ENCODE results near the gene TRIM61. TPM values are rescaled to one million over a fixed set of nuclear protein-coding genes. Genes with fewer than 3 reads are reported as not detected.
"Not testable (repeated sequence)": the region's sequence is repeated elsewhere in the genome, so short reads cannot be mapped to it uniquely, and the experiment has no call there.

TRIM61 gene
- total RNA-seq, 1 experiment from 2014 or later = 0.45 TPM

DNA sequence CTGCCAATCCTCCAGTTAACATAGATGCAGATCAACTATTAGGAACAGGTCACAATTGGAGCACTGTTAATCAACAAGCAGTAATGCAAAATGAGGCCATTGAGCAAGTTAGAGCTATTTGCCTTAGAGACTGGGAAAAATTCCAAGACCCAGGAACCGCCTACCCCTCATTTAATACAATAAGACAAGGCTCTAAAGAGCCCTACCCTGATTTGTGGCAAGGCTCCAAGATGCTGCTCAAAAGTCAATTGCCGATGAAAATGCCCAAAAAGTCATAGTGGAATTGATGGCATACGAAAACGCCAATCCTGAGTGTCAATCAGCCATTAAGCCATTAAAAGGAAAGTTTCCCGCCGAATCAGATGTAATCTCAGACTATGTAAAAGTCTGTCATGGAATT is 20.5 kb upstream of the TRIM61 start:
- DNase-seq = no peak
- TF ChIP-seq, protein P1, sequence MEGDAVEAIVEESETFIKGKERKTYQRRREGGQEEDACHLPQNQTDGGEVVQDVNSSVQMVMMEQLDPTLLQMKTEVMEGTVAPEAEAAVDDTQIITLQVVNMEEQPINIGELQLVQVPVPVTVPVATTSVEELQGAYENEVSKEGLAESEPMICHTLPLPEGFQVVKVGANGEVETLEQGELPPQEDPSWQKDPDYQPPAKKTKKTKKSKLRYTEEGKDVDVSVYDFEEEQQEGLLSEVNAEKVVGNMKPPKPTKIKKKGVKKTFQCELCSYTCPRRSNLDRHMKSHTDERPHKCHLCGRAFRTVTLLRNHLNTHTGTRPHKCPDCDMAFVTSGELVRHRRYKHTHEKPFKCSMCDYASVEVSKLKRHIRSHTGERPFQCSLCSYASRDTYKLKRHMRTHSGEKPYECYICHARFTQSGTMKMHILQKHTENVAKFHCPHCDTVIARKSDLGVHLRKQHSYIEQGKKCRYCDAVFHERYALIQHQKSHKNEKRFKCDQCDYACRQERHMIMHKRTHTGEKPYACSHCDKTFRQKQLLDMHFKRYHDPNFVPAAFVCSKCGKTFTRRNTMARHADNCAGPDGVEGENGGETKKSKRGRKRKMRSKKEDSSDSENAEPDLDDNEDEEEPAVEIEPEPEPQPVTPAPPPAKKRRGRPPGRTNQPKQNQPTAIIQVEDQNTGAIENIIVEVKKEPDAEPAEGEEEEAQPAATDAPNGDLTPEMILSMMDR (IDR thresholded peaks at IDR 0.05; ENCODE audit: unreplicated experiment) = no peak
- H3K27ac Mint-ChIP-seq (ENCODE audit: unreplicated experiment) = no peak overlapping the region
- intact Hi-C loops (cut with micrococcal nuclease; ENCODE audit: unreplicated experiment) = loop anchor here (1.0 to 10.0 kb wide), 2 partner anchors 113 to 218 kb away; no protein-coding TSS in a partner anchor
- no TSS peak for BruUV-seq (replicated peaks)
- H3K36me3 Mint-ChIP-seq (ENCODE audit: insufficient read depth, unreplicated experiment) = no peaks in the 10 kb centered on the region
- H3K27me3 Mint-ChIP-seq (ENCODE audit: unreplicated experiment) = no peaks in the 10 kb centered on the region
- H3K4me3 Mint-ChIP-seq (ENCODE audit: low read depth, unreplicated experiment) = no peak overlapping the region
- H3K9me3 Mint-ChIP-seq (ENCODE audit: low read depth, unreplicated experiment) = no peaks in the 10 kb centered on the region
- CTCF ChIA-PET = no interaction called here
- no peaks in the 10 kb centered on the region for H3K4me1 Mint-ChIP-seq (ENCODE audit: low read depth, unreplicated experiment)

DNA sequence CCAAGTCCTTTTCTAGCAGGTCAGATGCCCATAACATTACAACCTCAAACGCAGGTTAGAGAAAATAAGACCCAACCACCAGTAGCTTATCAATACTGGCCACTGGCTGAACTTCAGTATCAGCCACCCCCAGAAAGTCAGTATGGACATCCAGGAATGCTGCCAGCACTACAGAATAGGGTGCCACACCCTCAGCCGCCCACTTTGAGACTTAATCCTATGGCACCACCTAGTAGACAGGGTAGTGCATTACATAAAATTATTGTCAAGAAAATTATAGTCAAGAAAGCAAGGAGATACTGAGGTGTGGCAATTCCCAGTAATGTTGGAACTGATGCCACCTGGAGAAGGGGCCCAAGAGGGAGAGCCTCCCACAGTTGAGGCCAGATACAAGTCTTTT is 19.9 kb upstream of the TRIM61 start:
- intact Hi-C loops (cut with micrococcal nuclease; ENCODE audit: unreplicated experiment) = loop anchor here (1.0 to 10.0 kb wide), 2 partner anchors 113 to 217 kb away; no protein-coding TSS in a partner anchor
- TF ChIP-seq, protein P1 (IDR thresholded peaks at IDR 0.05; ENCODE audit: unreplicated experiment) = peak; percentile 20
- Mint-ChIP-seq H3K36me3 (ENCODE audit: insufficient read depth, unreplicated experiment) (no peaks in the 10 kb centered on the region), H3K27ac (ENCODE audit: unreplicated experiment) (no peak overlapping the region), H3K4me3 (ENCODE audit: low read depth, unreplicated experiment) (no peak overlapping the region), H3K9me3 (ENCODE audit: low read depth, unreplicated experiment) (no peaks in the 10 kb centered on the region), H3K4me1 (ENCODE audit: low read depth, unreplicated experiment) (no peaks in the 10 kb centered on the region), H3K27me3 (ENCODE audit: unreplicated experiment) (no peaks in the 10 kb centered on the region)
- BruUV-seq (replicated peaks) = no TSS peak
- CTCF ChIA-PET = no interaction called here
- DNase-seq = peak; percentile 15

DNA sequence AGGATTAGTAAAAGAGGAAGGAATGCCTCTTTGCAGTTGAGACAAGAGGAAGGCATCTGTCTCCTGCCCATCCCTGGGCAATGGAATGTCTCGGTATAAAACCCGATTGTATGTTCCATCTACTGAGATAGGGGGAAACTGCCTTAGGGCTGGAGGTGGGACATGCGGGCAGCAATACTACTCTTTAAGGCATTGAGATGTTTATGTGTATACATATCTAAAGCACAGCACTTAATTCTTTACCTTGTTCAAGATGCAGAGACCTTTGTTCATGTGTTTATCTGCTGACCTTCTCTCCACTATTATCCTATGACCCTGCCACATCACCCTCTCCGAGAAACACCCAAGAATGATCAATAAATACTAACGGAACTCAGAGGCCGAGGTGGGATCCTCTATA is 18.7 kb upstream of the TRIM61 start:
- H3K27me3 Mint-ChIP-seq (ENCODE audit: unreplicated experiment); H3K4me3 Mint-ChIP-seq (ENCODE audit: low read depth, unreplicated experiment); DNase-seq; H3K4me1 Mint-ChIP-seq (ENCODE audit: low read depth, unreplicated experiment); CTCF ChIA-PET; H3K9me3 Mint-ChIP-seq (ENCODE audit: low read depth, unreplicated experiment); H3K36me3 Mint-ChIP-seq (ENCODE audit: insufficient read depth, unreplicated experiment); H3K27ac Mint-ChIP-seq (ENCODE audit: unreplicated experiment); BruUV-seq (replicated peaks): not testable (repeated sequence)
- intact Hi-C loops (cut with micrococcal nuclease; ENCODE audit: unreplicated experiment) = loop anchor here (10.0 kb wide), 1 partner anchor 111 kb away; no protein-coding TSS in a partner anchor

DNA sequence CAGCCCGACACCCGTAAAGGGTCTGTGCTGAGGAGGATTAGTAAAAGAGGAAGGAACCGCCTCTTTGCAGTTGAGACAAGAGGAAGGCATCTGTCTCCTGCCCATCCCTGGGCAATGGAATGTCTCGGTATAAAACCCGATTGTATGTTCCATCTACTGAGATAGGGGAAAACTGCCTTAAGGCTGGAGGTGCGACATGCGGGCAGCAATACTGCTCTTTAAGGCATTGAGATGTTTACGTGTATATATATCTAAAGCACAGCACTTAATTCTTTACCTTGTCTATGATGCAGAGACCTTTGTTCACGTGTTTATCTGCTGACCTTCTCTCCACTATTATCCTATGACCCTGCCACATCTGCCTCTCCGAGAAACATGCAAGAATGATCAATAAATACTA is 13.3 kb upstream of the TRIM61 start:
- H3K36me3 Mint-ChIP-seq (ENCODE audit: insufficient read depth, unreplicated experiment); H3K4me1 Mint-ChIP-seq (ENCODE audit: low read depth, unreplicated experiment); DNase-seq; BruUV-seq (replicated peaks); H3K4me3 Mint-ChIP-seq (ENCODE audit: low read depth, unreplicated experiment); H3K27ac Mint-ChIP-seq (ENCODE audit: unreplicated experiment); CTCF ChIA-PET; H3K27me3 Mint-ChIP-seq (ENCODE audit: unreplicated experiment); H3K9me3 Mint-ChIP-seq (ENCODE audit: low read depth, unreplicated experiment): not testable (repeated sequence)
- intact Hi-C loops (cut with micrococcal nuclease; ENCODE audit: unreplicated experiment) = loop anchor here (10.0 kb wide), 1 partner anchor 106 kb away; no protein-coding TSS in a partner anchor

DNA sequence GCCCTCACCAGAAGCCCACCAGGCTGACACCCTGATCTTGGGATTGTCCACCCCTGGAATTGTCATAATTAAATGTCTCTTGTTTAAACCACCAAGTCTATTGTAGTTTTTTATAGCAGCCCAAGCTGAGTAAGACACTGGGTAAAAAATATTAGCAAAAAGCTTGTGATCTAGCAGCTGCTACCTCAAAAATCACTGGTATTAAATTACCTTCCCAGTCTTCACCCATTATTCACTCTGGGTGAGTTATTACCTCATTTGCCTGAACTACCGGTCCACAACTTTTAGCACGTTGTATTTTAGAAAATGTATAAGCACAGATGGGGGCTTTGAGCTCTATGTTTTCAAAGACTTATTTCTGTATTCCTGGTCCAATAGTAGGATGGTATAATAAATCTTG is 12.0 kb upstream of the TRIM61 start:
- DNase-seq = no peak
- intact Hi-C loops (cut with micrococcal nuclease; ENCODE audit: unreplicated experiment) = no loop called here
- H3K4me3 Mint-ChIP-seq (ENCODE audit: low read depth, unreplicated experiment) = no peak overlapping the region
- no peak overlapping the region for H3K27ac Mint-ChIP-seq (ENCODE audit: unreplicated experiment)
- H3K36me3 Mint-ChIP-seq (ENCODE audit: insufficient read depth, unreplicated experiment) = no peaks in the 10 kb centered on the region
- H3K4me1 Mint-ChIP-seq (ENCODE audit: low read depth, unreplicated experiment) = no peaks in the 10 kb centered on the region
- H3K9me3 Mint-ChIP-seq (ENCODE audit: low read depth, unreplicated experiment) = no peaks in the 10 kb centered on the region
- H3K27me3 Mint-ChIP-seq (ENCODE audit: unreplicated experiment) = no peaks in the 10 kb centered on the region
- TF ChIP-seq, protein P1 (IDR thresholded peaks at IDR 0.05; ENCODE audit: unreplicated experiment) = no peak
- CTCF ChIA-PET = no interaction called here
- BruUV-seq (replicated peaks) = no TSS peak

DNA sequence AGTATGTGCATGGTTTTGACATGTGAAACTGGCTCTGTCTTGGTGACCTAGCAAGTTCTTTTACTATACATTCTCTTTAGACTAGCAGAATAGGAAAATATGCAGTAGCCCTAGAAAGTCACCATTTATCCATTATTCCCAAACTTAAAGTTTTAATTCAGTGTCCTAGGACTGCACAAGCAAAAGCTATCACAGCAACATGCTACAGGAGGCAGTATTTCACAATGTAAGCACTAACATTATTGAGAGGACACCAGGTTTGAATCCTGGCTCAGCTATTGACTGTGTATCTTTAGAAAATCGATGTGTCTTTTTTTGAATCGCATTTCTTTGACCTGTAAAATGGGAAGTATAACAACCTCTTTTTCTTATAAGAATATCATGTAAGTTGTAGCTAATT is 5.5 kb downstream of the TRIM61 start:
- CTCF ChIA-PET; H3K27ac Mint-ChIP-seq (ENCODE audit: unreplicated experiment); H3K27me3 Mint-ChIP-seq (ENCODE audit: unreplicated experiment); intact Hi-C loops (cut with micrococcal nuclease; ENCODE audit: unreplicated experiment); H3K9me3 Mint-ChIP-seq (ENCODE audit: low read depth, unreplicated experiment); H3K36me3 Mint-ChIP-seq (ENCODE audit: insufficient read depth, unreplicated experiment); DNase-seq; H3K4me1 Mint-ChIP-seq (ENCODE audit: low read depth, unreplicated experiment); H3K4me3 Mint-ChIP-seq (ENCODE audit: low read depth, unreplicated experiment); BruUV-seq (replicated peaks): not testable (repeated sequence)

All from Calu3 (cell line).